Ishikawa (cell line): Measurements from ENCODE around the gene SMYD3.

Experiments used
- CEBPB ChIP-seq: IDR thresholded peaks from 2 replicates; pipeline ENCODE4 v1.6.1; 2012
- EGR1 ChIP-seq: IDR thresholded peaks from 2 replicates; pipeline ENCODE4 v1.6.1; 2012
- EP300 ChIP-seq: IDR thresholded peaks from 2 replicates; pipeline ENCODE4 v1.6.1; 2012; ENCODE audit warnings: borderline replicate concordance
- MAX ChIP-seq: IDR thresholded peaks from 2 replicates; pipeline ENCODE4 v1.6.1; 2012
- NFIC ChIP-seq: IDR thresholded peaks from 2 replicates; pipeline ENCODE4 v1.6.1; 2012
- RAD21 ChIP-seq: IDR thresholded peaks from 2 replicates; pipeline ENCODE4 v1.6.1; 2012; ENCODE audit warnings: low read depth
- TAF1 ChIP-seq: IDR thresholded peaks from 2 replicates; pipeline ENCODE4 v1.6.1; 2012; ENCODE audit warnings: low read depth, mild to moderate bottlenecking
- TCF12 ChIP-seq: IDR thresholded peaks from 2 replicates; pipeline ENCODE4 v1.6.1; 2012; ENCODE audit warnings: low read depth
- TEAD4 ChIP-seq: IDR thresholded peaks from 2 replicates; pipeline ENCODE4 v1.6.1; 2012
- YY1 ChIP-seq: IDR thresholded peaks from 2 replicates; pipeline ENCODE4 v1.6.1; 2012; ENCODE audit warnings: low read depth
- TF ChIP-seq, protein P1 (sequence below): IDR thresholded peaks from 2 replicates; pipeline ENCODE4 v1.6.1; 2012; ENCODE audit warnings: low read depth, mild to moderate bottlenecking
- TF ChIP-seq, protein P2 (sequence below): IDR thresholded peaks from 2 replicates; pipeline ENCODE4 v1.6.1; 2012

- TF ChIP-seq YY1 (no peak), TAF1 (no peak), EP300 (no peak), MAX (no peak), CEBPB (no peak), NFIC (no peak), RAD21 (no peak), TEAD4 (no peak), TCF12 (no peak), EGR1 (no peak)
- TF ChIP-seq, protein P1, sequence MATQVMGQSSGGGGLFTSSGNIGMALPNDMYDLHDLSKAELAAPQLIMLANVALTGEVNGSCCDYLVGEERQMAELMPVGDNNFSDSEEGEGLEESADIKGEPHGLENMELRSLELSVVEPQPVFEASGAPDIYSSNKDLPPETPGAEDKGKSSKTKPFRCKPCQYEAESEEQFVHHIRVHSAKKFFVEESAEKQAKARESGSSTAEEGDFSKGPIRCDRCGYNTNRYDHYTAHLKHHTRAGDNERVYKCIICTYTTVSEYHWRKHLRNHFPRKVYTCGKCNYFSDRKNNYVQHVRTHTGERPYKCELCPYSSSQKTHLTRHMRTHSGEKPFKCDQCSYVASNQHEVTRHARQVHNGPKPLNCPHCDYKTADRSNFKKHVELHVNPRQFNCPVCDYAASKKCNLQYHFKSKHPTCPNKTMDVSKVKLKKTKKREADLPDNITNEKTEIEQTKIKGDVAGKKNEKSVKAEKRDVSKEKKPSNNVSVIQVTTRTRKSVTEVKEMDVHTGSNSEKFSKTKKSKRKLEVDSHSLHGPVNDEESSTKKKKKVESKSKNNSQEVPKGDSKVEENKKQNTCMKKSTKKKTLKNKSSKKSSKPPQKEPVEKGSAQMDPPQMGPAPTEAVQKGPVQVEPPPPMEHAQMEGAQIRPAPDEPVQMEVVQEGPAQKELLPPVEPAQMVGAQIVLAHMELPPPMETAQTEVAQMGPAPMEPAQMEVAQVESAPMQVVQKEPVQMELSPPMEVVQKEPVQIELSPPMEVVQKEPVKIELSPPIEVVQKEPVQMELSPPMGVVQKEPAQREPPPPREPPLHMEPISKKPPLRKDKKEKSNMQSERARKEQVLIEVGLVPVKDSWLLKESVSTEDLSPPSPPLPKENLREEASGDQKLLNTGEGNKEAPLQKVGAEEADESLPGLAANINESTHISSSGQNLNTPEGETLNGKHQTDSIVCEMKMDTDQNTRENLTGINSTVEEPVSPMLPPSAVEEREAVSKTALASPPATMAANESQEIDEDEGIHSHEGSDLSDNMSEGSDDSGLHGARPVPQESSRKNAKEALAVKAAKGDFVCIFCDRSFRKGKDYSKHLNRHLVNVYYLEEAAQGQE, result no peak
- TF ChIP-seq, protein P2, sequence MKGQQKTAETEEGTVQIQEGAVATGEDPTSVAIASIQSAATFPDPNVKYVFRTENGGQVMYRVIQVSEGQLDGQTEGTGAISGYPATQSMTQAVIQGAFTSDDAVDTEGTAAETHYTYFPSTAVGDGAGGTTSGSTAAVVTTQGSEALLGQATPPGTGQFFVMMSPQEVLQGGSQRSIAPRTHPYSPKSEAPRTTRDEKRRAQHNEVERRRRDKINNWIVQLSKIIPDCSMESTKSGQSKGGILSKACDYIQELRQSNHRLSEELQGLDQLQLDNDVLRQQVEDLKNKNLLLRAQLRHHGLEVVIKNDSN, result no peak
Measured at GRCh38 chr1:246067432-246068216, 439.5 kb downstream of the SMYD3 start.
